RWPE2 (cell line): ENCODE data around the gene AP2A1.

Experiments used
- ATAC-seq: fragments of 200-7000 bp; cut with Tn5 transposase; 3 replicates; pipeline ENCODE4 v1.9.1; 2021; ENCODE audit warnings: low read depth
- DNase-seq: peaks from one replicate; pipeline ENCODE4 v3.0.0-alpha.2; 2020; ENCODE audit warnings: low spot score
- H3K27ac ChIP-seq: fragments of 450-650 bp; 2 replicates; pipeline ENCODE4 v1.5.1; 2017; ENCODE audit warnings: mild to moderate bottlenecking; ENCODE audit not compliant: poor library complexity, severe bottlenecking
- H3K27me3 ChIP-seq: fragments of 250-450 bp; sonication (Bioruptor Pico); 2 replicates; pipeline ENCODE4 v1.5.1; 2021; ENCODE audit warnings: mild to moderate bottlenecking, moderate library complexity; ENCODE audit not compliant: insufficient read depth, poor library complexity, severe bottlenecking
- H3K36me3 ChIP-seq: fragments of 250-450 bp; sonication (Bioruptor Pico); 2 replicates; pipeline ENCODE4 v1.5.1; 2020; ENCODE audit warnings: low read depth, mild to moderate bottlenecking, moderate library complexity
- H3K4me1 ChIP-seq: fragments of 250-450 bp; sonication (Bioruptor Pico); 2 replicates; pipeline ENCODE4 v1.5.1; 2021; ENCODE audit warnings: mild to moderate bottlenecking, moderate library complexity; ENCODE audit not compliant: insufficient read depth, poor library complexity, severe bottlenecking
- H3K4me3 ChIP-seq: fragments of 250-450 bp; sonication (Bioruptor Pico); 2 replicates; pipeline ENCODE4 v1.5.1; 2021; ENCODE audit warnings: mild to moderate bottlenecking, moderate library complexity; ENCODE audit not compliant: severe bottlenecking
- H3K9me3 ChIP-seq: fragments of 250-450 bp; sonication (Bioruptor Pico); 2 replicates; pipeline ENCODE4 v1.5.1; 2021; ENCODE audit warnings: mild to moderate bottlenecking, moderate library complexity; ENCODE audit not compliant: severe bottlenecking
- CTCF ChIP-seq: fragments of 450-650 bp; IDR thresholded peaks from one replicate; pipeline ENCODE4 v1.5.1; 2017; ENCODE audit warnings: mild to moderate bottlenecking, moderate library complexity; ENCODE audit not compliant: poor library complexity, severe bottlenecking

Gene AP2A1

GRCh38 chr19:49809941-49810389 is 43.2 kb downstream of the AP2A1 start:
- peaks cover 4% of the 10 kb centered on the region for H3K4me1 ChIP-seq
- ATAC-seq (no peak), DNase-seq (no peak)
- no peak overlapping the region for H3K4me3 ChIP-seq
- H3K9me3 ChIP-seq, result no peaks in the 10 kb centered on the region
- H3K27ac ChIP-seq, result peak overlapping the region; percentile 5
- TF ChIP-seq CTCF, result no peak
- H3K36me3 ChIP-seq, result peaks cover 10% of the 10 kb centered on the region
- no peaks in the 10 kb centered on the region for H3K27me3 ChIP-seq

DNA sequence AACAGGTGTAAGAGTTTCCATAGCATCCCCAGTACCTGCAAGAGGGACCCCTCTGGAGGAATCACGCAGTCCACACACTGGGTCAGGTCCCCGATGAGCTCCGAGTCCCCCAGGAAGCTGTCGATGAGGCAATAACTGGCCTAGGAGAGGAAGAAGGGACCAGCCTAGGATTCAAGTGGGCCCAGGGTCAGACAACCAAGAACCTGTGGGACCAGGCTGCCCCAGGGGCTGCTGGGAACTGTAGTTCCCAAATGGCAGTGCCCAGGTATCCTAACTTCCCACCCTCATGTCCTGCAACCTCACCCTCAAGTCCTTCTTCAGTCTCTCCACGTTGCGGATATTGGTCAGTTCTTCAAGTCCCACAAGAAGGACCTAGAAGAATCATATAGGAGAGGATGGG is 44.5 kb downstream of the AP2A1 start:
- no peak for TF ChIP-seq CTCF
- peaks cover 4% of the 10 kb centered on the region for H3K4me1 ChIP-seq
- H3K27ac ChIP-seq, result no peak overlapping the region

DNA sequence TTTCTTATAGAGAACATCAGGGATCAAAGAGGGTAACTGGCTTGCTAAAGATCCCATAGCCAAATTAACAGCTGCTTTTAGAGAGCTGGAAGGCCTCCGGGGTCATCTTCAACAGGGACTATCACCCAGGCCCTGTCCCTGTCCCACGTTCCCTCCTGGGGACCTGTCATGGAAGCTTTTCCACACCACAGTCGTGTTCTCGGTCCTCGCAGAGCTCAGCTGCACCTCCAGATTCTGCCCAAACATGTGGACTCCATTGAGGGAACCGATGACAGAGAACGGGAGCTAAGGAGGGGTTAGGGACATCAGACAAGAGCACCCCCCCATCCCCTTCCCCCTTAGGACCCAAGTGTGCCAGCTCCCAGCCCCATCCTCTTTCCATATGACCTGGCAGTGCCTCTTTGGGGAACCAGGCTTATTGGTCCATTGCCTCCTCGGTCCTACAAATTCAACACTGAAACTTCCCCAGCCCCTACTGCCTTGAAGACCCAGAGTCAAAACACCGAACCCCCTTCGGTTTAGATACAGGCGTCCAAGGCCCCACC is 45.7 kb downstream of the AP2A1 start:
- DNase-seq (no peak), ATAC-seq (no peak)
- H3K27ac ChIP-seq, result peak overlapping the region; percentile 30
- peak overlapping the region; percentile 58 for H3K4me3 ChIP-seq
- H3K4me1 ChIP-seq, result peaks cover 4% of the 10 kb centered on the region
- no peak for TF ChIP-seq CTCF
- no peaks in the 10 kb centered on the region; the same call in 1 of the 2 replicates for H3K36me3 ChIP-seq
- no peaks in the 10 kb centered on the region for H3K9me3 ChIP-seq
- H3K27me3 ChIP-seq, result no peaks in the 10 kb centered on the region

More for the DNA sequence above, 44.5 kb downstream of the AP2A1 start:
- H3K9me3 ChIP-seq, result no peaks in the 10 kb centered on the region
- no peaks in the 10 kb centered on the region for H3K27me3 ChIP-seq
- H3K36me3 ChIP-seq, result no peaks in the 10 kb centered on the region; the same call in 1 of the 2 replicates
- no peak overlapping the region for H3K4me3 ChIP-seq
- DNase-seq (no peak), ATAC-seq (no peak)

GRCh38 chr19:49812997-49813861 is 46.4 kb downstream of the AP2A1 start, which contains the start of gene FUZ:
TSS of gene FUZ (minus strand) at chr19:49813292. CDS start at chr19:49813106, 186 bp downstream.
- peak; percentile 95 for DNase-seq
- no peaks in the 10 kb centered on the region for H3K9me3 ChIP-seq
- H3K27me3 ChIP-seq, result no peaks in the 10 kb centered on the region
- no peak for TF ChIP-seq CTCF
- H3K36me3 ChIP-seq, result no peaks in the 10 kb centered on the region
- peak within 1 kb of the TSS; percentile 58 for H3K4me3 ChIP-seq
- peak within 1 kb of the TSS; percentile 30 for H3K27ac ChIP-seq
- peaks cover 4% of the 10 kb centered on the region for H3K4me1 ChIP-seq
- ATAC-seq, result peak; percentile 67

GRCh38 chr19:49814010-49814409 is 47.2 kb downstream of the AP2A1 start:
- no peak for TF ChIP-seq CTCF
- Histone ChIP-seq H3K4me3 (peak overlapping the region; percentile 58), H3K27me3 (no peaks in the 10 kb centered on the region), H3K36me3 (no peaks in the 10 kb centered on the region), H3K27ac (no peak overlapping the region), H3K4me1 (peaks cover 4% of the 10 kb centered on the region), H3K9me3 (no peaks in the 10 kb centered on the region)
- ATAC-seq (no peak), DNase-seq (no peak)
